WTC11 (cell line): ENCODE results near the gene PAMR1.

Experiments
- CBFB ChIP-seq: sonication (generic); formaldehyde crosslinking; IDR thresholded peaks from 2 replicates; pipeline ENCODE4 v1.8.1; 2022; ENCODE audit warnings: mild to moderate bottlenecking, low read depth, missing genetic modification reagents
- CREM ChIP-seq: sonication (generic); formaldehyde crosslinking; IDR thresholded peaks from 2 replicates; pipeline ENCODE4 v1.8.1; 2022; ENCODE audit warnings: mild to moderate bottlenecking, missing genetic modification reagents, moderate library complexity
- CTCF ChIP-seq: fragments of 200-600 bp; IDR thresholded peaks from 2 replicates; pipeline ENCODE4 v1.8.0; 2022; ENCODE audit warnings: antibody characterized with exemption
- E2F1 ChIP-seq: sonication (generic); formaldehyde crosslinking; IDR thresholded peaks from 2 replicates; pipeline ENCODE4 v1.8.0; 2022; ENCODE audit warnings: mild to moderate bottlenecking, missing genetic modification reagents
- GABPB1 ChIP-seq: sonication (generic); formaldehyde crosslinking; IDR thresholded peaks from 2 replicates; pipeline ENCODE4 v1.8.1; 2023; ENCODE audit warnings: mild to moderate bottlenecking, missing genetic modification reagents
- SP1 ChIP-seq: sonication (generic); formaldehyde crosslinking; conservative IDR thresholded peaks from 2 replicates; pipeline ENCODE4 v1.8.1; 2022; ENCODE audit warnings: missing genetic modification reagents
- USF1 ChIP-seq: sonication (generic); formaldehyde crosslinking; IDR thresholded peaks from 2 replicates; pipeline ENCODE4 v1.8.0; 2022; ENCODE audit warnings: mild to moderate bottlenecking, missing genetic modification reagents
- ZNF263 ChIP-seq: sonication (generic); formaldehyde crosslinking; IDR thresholded peaks from 2 replicates; pipeline ENCODE4 v1.8.1; 2022; ENCODE audit warnings: low read depth, mild to moderate bottlenecking, moderate library complexity, missing genetic modification reagents

- TF ChIP-seq CTCF (no peak), GABPB1 (no peak), CREM (CRISPR knock-in tag) (no peak), USF1 (no peak), E2F1 (CRISPR knock-in tag) (no peak), CBFB (CRISPR knock-in tag) (no peak), SP1 (no peak), ZNF263 (CRISPR knock-in tag) (no peak)
These were observed at the start of gene PAMR1 for GRCh38 chr11:35525501-35526175.
